ENCODE data around the gene CFB.
"Not testable (repeated sequence)": the region's sequence is repeated elsewhere in the genome, so short reads cannot be mapped to it uniquely, and the experiment has no call there.

- TF ChIP-seq ESRRA (CRISPR knock-in tag; IDR thresholded peaks at IDR 0.05; ENCODE audit: borderline replicate concordance); NR1H2 (CRISPR knock-in tag; IDR thresholded peaks at IDR 0.05); TP53 (CRISPR knock-in tag; IDR thresholded peaks at IDR 0.05): not testable (repeated sequence)
- TF ChIP-seq, protein P1, sequence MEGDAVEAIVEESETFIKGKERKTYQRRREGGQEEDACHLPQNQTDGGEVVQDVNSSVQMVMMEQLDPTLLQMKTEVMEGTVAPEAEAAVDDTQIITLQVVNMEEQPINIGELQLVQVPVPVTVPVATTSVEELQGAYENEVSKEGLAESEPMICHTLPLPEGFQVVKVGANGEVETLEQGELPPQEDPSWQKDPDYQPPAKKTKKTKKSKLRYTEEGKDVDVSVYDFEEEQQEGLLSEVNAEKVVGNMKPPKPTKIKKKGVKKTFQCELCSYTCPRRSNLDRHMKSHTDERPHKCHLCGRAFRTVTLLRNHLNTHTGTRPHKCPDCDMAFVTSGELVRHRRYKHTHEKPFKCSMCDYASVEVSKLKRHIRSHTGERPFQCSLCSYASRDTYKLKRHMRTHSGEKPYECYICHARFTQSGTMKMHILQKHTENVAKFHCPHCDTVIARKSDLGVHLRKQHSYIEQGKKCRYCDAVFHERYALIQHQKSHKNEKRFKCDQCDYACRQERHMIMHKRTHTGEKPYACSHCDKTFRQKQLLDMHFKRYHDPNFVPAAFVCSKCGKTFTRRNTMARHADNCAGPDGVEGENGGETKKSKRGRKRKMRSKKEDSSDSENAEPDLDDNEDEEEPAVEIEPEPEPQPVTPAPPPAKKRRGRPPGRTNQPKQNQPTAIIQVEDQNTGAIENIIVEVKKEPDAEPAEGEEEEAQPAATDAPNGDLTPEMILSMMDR (IDR thresholded peaks at IDR 0.05) = not testable (repeated sequence)
Measured at GRCh38 chr6:31980998-31981397, 35.1 kb downstream of the CFB start.
